Measurements from ENCODE around the gene PPFIA3.
A peak's percentile ranks its signal among the peaks of the same experiment; 100 is the strongest.
"Not testable (repeated sequence)": the region's sequence is repeated elsewhere in the genome, so short reads cannot be mapped to it uniquely, and the experiment has no call there.

PPFIA3 gene

GRCh38 chr19:49125025-49125731 is 5.8 kb downstream of the PPFIA3 start:
- no peak for DNase-seq

- DNase-seq, result no peak
These were observed 7.2 kb downstream of the PPFIA3 start for GRCh38 chr19:49126575-49126974.

GRCh38 chr19:49127225-49127624 is 7.9 kb downstream of the PPFIA3 start:
- not testable (repeated sequence) for DNase-seq

GRCh38 chr19:49127674-49128544 is 8.6 kb downstream of the PPFIA3 start:
- peak; percentile 84 for DNase-seq

- DNase-seq, result no peak
These were observed 9.3 kb downstream of the PPFIA3 start for GRCh38 chr19:49128545-49129237.

GRCh38 chr19:49129238-49129583 is 9.9 kb downstream of the PPFIA3 start:
- peak; percentile 61 for DNase-seq

- no peak for DNase-seq
These were observed 11.0 kb downstream of the PPFIA3 start for GRCh38 chr19:49130325-49130724.

GRCh38 chr19:49132974-49133609 is 13.7 kb downstream of the PPFIA3 start:
- DNase-seq, result no peak

- DNase-seq, result no peak
These were observed 14.5 kb downstream of the PPFIA3 start for GRCh38 chr19:49133621-49134454.

- no peak for DNase-seq
These were observed 16.3 kb downstream of the PPFIA3 start for GRCh38 chr19:49135686-49136085.

- no peak for DNase-seq
These were observed 17.4 kb downstream of the PPFIA3 start for GRCh38 chr19:49136771-49137171.

GRCh38 chr19:49140951-49141350 is 21.6 kb downstream of the PPFIA3 start:
- DNase-seq, result no peak

- no peak for DNase-seq
These were observed 22.0 kb downstream of the PPFIA3 start for GRCh38 chr19:49141352-49141751.

- DNase-seq, result peak; percentile 49
These were observed 23.6 kb downstream of the PPFIA3 start for GRCh38 chr19:49142866-49143335.

GRCh38 chr19:49145573-49146407 is 26.4 kb downstream of the PPFIA3 start:
- DNase-seq, result peak; percentile 9

GRCh38 chr19:49146408-49146770 is 27.0 kb downstream of the PPFIA3 start:
- DNase-seq, result not testable (repeated sequence)

GRCh38 chr19:49148044-49148682 is 28.8 kb downstream of the PPFIA3 start:
- no peak for DNase-seq

GRCh38 chr19:49148784-49149651 is 29.7 kb downstream of the PPFIA3 start:
- peak; percentile 63 for DNase-seq

GRCh38 chr19:49149652-49150105 is 30.3 kb downstream of the PPFIA3 start:
- peak; percentile 6 for DNase-seq

Measured in SHP77 treated with DMSO at 0.1 percent for 48 hours (cell line).